Ecto neural progenitor cell (in vitro differentiated cells): ENCODE results near the gene ZNF784.

Experiments
- DNase-seq: peaks from one replicate; pipeline ENCODE4 v3.0.0-alpha.2; 2018; ENCODE audit warnings: low spot score

Gene ZNF784

GRCh38 chr19:55602104-55603001 lies 22.0 kb downstream of the ZNF784 start:
- DNase-seq = no peak

GRCh38 chr19:55601084-55601483 lies 23.3 kb downstream of the ZNF784 start:
- DNase-seq = no peak

- no peak for DNase-seq
Observed at GRCh38 chr19:55600662-55601028, 23.7 kb downstream of the ZNF784 start.

- peak; percentile 93 for DNase-seq
Observed at GRCh38 chr19:55599842-55600661, 24.3 kb downstream of the ZNF784 start, which contains the start of gene ZNF524. ZNF524 (plus strand) TSS chr19:55600288; CDS start chr19:55602113, 1,825 bp downstream.

- DNase-seq = peak; percentile 98
Observed at GRCh38 chr19:55599468-55599841, 24.9 kb downstream of the ZNF784 start, which contains the start of gene FIZ1. FIZ1 (minus strand) TSS chr19:55599517; CDS start chr19:55597865, 1,652 bp downstream.

- peak; percentile 98 for DNase-seq
Observed at GRCh38 chr19:55598719-55599467, 25.5 kb downstream of the ZNF784 start.

- DNase-seq = no peak
Observed at GRCh38 chr19:55598034-55598433, 26.3 kb downstream of the ZNF784 start.

- no peak for DNase-seq
Observed at GRCh38 chr19:55597501-55597921, 26.9 kb downstream of the ZNF784 start.

GRCh38 chr19:55596304-55596703 lies 28.1 kb downstream of the ZNF784 start:
- DNase-seq = no peak

- no peak for DNase-seq
Observed at GRCh38 chr19:55594996-55595545, 29.3 kb downstream of the ZNF784 start.

- no peak for DNase-seq
Observed at GRCh38 chr19:55593096-55593772, 31.1 kb downstream of the ZNF784 start.

GRCh38 chr19:55592391-55593090 lies 31.8 kb downstream of the ZNF784 start:
- no peak for DNase-seq

- no peak for DNase-seq
Observed at GRCh38 chr19:55591555-55591954, 32.8 kb downstream of the ZNF784 start.

GRCh38 chr19:55590617-55591016 lies 33.7 kb downstream of the ZNF784 start:
- no peak for DNase-seq

GRCh38 chr19:55590109-55590508 lies 34.3 kb downstream of the ZNF784 start:
- DNase-seq = no peak

- DNase-seq = no peak
Observed at GRCh38 chr19:55588738-55589137, 35.6 kb downstream of the ZNF784 start.

- DNase-seq = peak; percentile 97
Observed at GRCh38 chr19:55586976-55587668, 37.2 kb downstream of the ZNF784 start.

- peak; percentile 89 for DNase-seq
Observed at GRCh38 chr19:55585658-55586339, 38.6 kb downstream of the ZNF784 start.

- DNase-seq = no peak
Observed at GRCh38 chr19:55584871-55585270, 39.5 kb downstream of the ZNF784 start.
